Inferior parietal cortex (tissue), 1 donor: Measurements from ENCODE around the gene ABCD3.
"Not testable (repeated sequence)": the region's sequence is repeated elsewhere in the genome, so short reads cannot be mapped to it uniquely, and the experiment has no call there.

Experiments
- DNase-seq: peaks from one replicate; pipeline ENCODE4 v3.0.0-alpha.2; 2016; ENCODE audit errors: extremely low spot score

Gene ABCD3

GRCh38 chr1:94417978-94418663 lies at the start of gene ABCD3:
TSS of gene ABCD3 (plus strand) at chr1:94418389. CDS start at chr1:94418479, 90 bp downstream.
- peak; percentile 95 for DNase-seq

GRCh38 chr1:94372771-94373170 lies 45.4 kb upstream of the ABCD3 start:
- not testable (repeated sequence) for DNase-seq

- DNase-seq: not testable (repeated sequence)
Observed at GRCh38 chr1:94373311-94373710, 44.9 kb upstream of the ABCD3 start.

GRCh38 chr1:94375666-94376065 lies 42.5 kb upstream of the ABCD3 start:
- DNase-seq: not testable (repeated sequence)

GRCh38 chr1:94378493-94378892 lies 39.7 kb upstream of the ABCD3 start:
- DNase-seq: not testable (repeated sequence)

- DNase-seq: no peak
Observed at GRCh38 chr1:94379615-94380014, 38.6 kb upstream of the ABCD3 start.

GRCh38 chr1:94382201-94382600 lies 36.0 kb upstream of the ABCD3 start:
- no peak for DNase-seq

- no peak for DNase-seq
Observed at GRCh38 chr1:94383966-94384408, 34.2 kb upstream of the ABCD3 start.

GRCh38 chr1:94384485-94385265 lies 33.5 kb upstream of the ABCD3 start:
- DNase-seq: no peak

GRCh38 chr1:94385308-94385929 lies 32.8 kb upstream of the ABCD3 start:
- no peak for DNase-seq

- DNase-seq: no peak
Observed at GRCh38 chr1:94389298-94389697, 28.9 kb upstream of the ABCD3 start.

- no peak for DNase-seq
Observed at GRCh38 chr1:94394247-94394646, 23.9 kb upstream of the ABCD3 start.

GRCh38 chr1:94395231-94395630 lies 23.0 kb upstream of the ABCD3 start:
- no peak for DNase-seq

- DNase-seq: no peak
Observed at GRCh38 chr1:94395748-94396309, 22.4 kb upstream of the ABCD3 start.

GRCh38 chr1:94396356-94397010 lies 21.7 kb upstream of the ABCD3 start:
- DNase-seq: peak; percentile 27

GRCh38 chr1:94398356-94398755 lies 19.8 kb upstream of the ABCD3 start:
- DNase-seq: no peak

- no peak for DNase-seq
Observed at GRCh38 chr1:94399453-94399852, 18.7 kb upstream of the ABCD3 start.

GRCh38 chr1:94401206-94401605 lies 17.0 kb upstream of the ABCD3 start:
- DNase-seq: no peak

GRCh38 chr1:94406446-94406845 lies 11.7 kb upstream of the ABCD3 start:
- DNase-seq: no peak

- no peak for DNase-seq
Observed at GRCh38 chr1:94408104-94408830, 9.9 kb upstream of the ABCD3 start.

GRCh38 chr1:94411237-94411636 lies 7.0 kb upstream of the ABCD3 start:
- DNase-seq: no peak
